Mesenchymal stem cell (in vitro differentiated cells and primary cell): ENCODE results near the gene SERGEF.

Source experiments
- DNase-seq: peaks from one replicate; pipeline ENCODE4 v3.0.0-alpha.2; 2013
- H2AFZ ChIP-seq: one replicate; pipeline ENCODE4 v1.6.1; 2013; ENCODE audit warnings: low read depth, mild to moderate bottlenecking, control low read depth, inconsistent platforms, low read length, moderate library complexity
- H2AK5ac ChIP-seq: 2 replicates; pipeline ENCODE4 v1.6.1; 2013; ENCODE audit warnings: low read length, moderate library complexity, mild to moderate bottlenecking, inconsistent platforms; ENCODE audit not compliant: severe bottlenecking
- H2BK120ac ChIP-seq: one replicate; pipeline ENCODE4 v1.6.1; 2013; ENCODE audit warnings: low read depth, mild to moderate bottlenecking, inconsistent platforms, low read length, moderate library complexity
- H2BK12ac ChIP-seq, 2 experiments: one replicate each; pipeline ENCODE4 v1.6.1; 2013; ENCODE audit warnings: inconsistent platforms in 2 of 2, low read length in 2 of 2, mild to moderate bottlenecking in 2 of 2, moderate library complexity in 2 of 2, control low read depth in 1 of 2
- H2BK15ac ChIP-seq: one replicate; pipeline ENCODE4 v1.6.1; 2013; ENCODE audit warnings: mild to moderate bottlenecking, low read depth, inconsistent platforms; ENCODE audit not compliant: poor library complexity, severe bottlenecking
- H2BK5ac ChIP-seq: 2 replicates; pipeline ENCODE4 v1.6.1; 2013; ENCODE audit warnings: low read depth, mild to moderate bottlenecking, low read length, control low read depth, inconsistent platforms; ENCODE audit not compliant: poor library complexity, severe bottlenecking
- H3K14ac ChIP-seq, 2 experiments: one replicate each; pipeline ENCODE4 v1.6.1; 2013; ENCODE audit warnings: inconsistent platforms in 2 of 2, low read length in 2 of 2, control low read depth in 1 of 2, mild to moderate bottlenecking in 1 of 2, moderate library complexity in 1 of 2
- H3K18ac ChIP-seq, 2 experiments: one replicate each; pipeline ENCODE4 v1.6.1; 2013; ENCODE audit warnings: inconsistent platforms in 2 of 2, low read length in 2 of 2, control low read depth in 1 of 2, low read depth in 1 of 2, mild to moderate bottlenecking in 1 of 2
- H3K23ac ChIP-seq, 2 experiments: one replicate each; pipeline ENCODE4 v1.6.1; 2013; ENCODE audit warnings: inconsistent platforms in 2 of 2, low read length in 2 of 2, mild to moderate bottlenecking in 2 of 2, moderate library complexity in 2 of 2, control low read depth in 1 of 2
- H3K27ac ChIP-seq: 2 replicates; pipeline ENCODE4 v1.5.1; 2013; ENCODE audit warnings: mild to moderate bottlenecking, moderate library complexity, low read length, control low read depth, inconsistent platforms; ENCODE audit not compliant: poor library complexity, severe bottlenecking
- H3K27me3 ChIP-seq, 2 experiments: 2 replicates each; pipeline versions ENCODE4 v1.6.1 to v1.7.0; 2013; ENCODE audit warnings: low read length in 2 of 2, mild to moderate bottlenecking in 2 of 2, moderate library complexity in 2 of 2, control low read depth in 1 of 2, inconsistent platforms in 1 of 2; ENCODE audit not compliant: control insufficient read depth in 1 of 2, insufficient read depth in 1 of 2
- H3K36me3 ChIP-seq, 2 experiments: 2 replicates each; pipeline versions ENCODE4 v1.6.1 to v1.7.0; 2013; ENCODE audit warnings: low read length in 2 of 2, control low read depth in 1 of 2, inconsistent platforms in 1 of 2, low read depth in 1 of 2, mild to moderate bottlenecking in 1 of 2; ENCODE audit not compliant: insufficient read depth in 2 of 2, control insufficient read depth in 1 of 2
- H3K4ac ChIP-seq, 2 experiments: one replicate each; pipeline ENCODE4 v1.6.1; 2013; ENCODE audit warnings: inconsistent platforms in 2 of 2, low read length in 2 of 2, mild to moderate bottlenecking in 2 of 2, moderate library complexity in 2 of 2, control low read depth in 1 of 2, low read depth in 1 of 2
- H3K4me1 ChIP-seq: 2 replicates; pipeline ENCODE4 v1.6.1; 2013; ENCODE audit warnings: low read depth, low read length, control low read depth; ENCODE audit not compliant: control insufficient read depth, insufficient read depth
- H3K4me2 ChIP-seq: 2 replicates; pipeline ENCODE4 v1.6.1; 2013; ENCODE audit warnings: low read length, mild to moderate bottlenecking, inconsistent platforms; ENCODE audit not compliant: poor library complexity, severe bottlenecking
- H3K4me3 ChIP-seq, 2 experiments: 2 replicates each; pipeline versions ENCODE4 v1.5.1 to v1.7.0; 2013; ENCODE audit warnings: low read length in 2 of 2, mild to moderate bottlenecking in 2 of 2, control low read depth in 1 of 2, low read depth in 1 of 2; ENCODE audit not compliant: insufficient read depth in 1 of 2
- H3K79me1 ChIP-seq: replicated peaks from 2 replicates; pipeline ENCODE4 v1.6.1; 2013; ENCODE audit warnings: mild to moderate bottlenecking, control low read depth, low read length, inconsistent platforms; ENCODE audit not compliant: poor library complexity, severe bottlenecking
- H3K9ac ChIP-seq: 2 replicates; pipeline ENCODE4 v1.7.0; 2013; ENCODE audit warnings: mild to moderate bottlenecking, low read length, moderate library complexity
- H3K9me3 ChIP-seq: 2 replicates; pipeline ENCODE4 v1.7.0; 2013; ENCODE audit warnings: mild to moderate bottlenecking, low read length; ENCODE audit not compliant: control insufficient read depth
- H4K8ac ChIP-seq: one replicate; pipeline ENCODE4 v1.6.1; 2013; ENCODE audit warnings: inconsistent platforms, mild to moderate bottlenecking, low read length, moderate library complexity
- H4K91ac ChIP-seq: one replicate; pipeline ENCODE4 v1.6.1; 2013; ENCODE audit warnings: mild to moderate bottlenecking, low read length, inconsistent platforms
- WGBS: methylation state at CpG from one replicate; pipeline ENCODE4 v1.1.7; 2013; ENCODE audit warnings: mixed read lengths; 5-methylcytosine and 5-hydroxymethylcytosine counted together

SERGEF gene

DNA sequence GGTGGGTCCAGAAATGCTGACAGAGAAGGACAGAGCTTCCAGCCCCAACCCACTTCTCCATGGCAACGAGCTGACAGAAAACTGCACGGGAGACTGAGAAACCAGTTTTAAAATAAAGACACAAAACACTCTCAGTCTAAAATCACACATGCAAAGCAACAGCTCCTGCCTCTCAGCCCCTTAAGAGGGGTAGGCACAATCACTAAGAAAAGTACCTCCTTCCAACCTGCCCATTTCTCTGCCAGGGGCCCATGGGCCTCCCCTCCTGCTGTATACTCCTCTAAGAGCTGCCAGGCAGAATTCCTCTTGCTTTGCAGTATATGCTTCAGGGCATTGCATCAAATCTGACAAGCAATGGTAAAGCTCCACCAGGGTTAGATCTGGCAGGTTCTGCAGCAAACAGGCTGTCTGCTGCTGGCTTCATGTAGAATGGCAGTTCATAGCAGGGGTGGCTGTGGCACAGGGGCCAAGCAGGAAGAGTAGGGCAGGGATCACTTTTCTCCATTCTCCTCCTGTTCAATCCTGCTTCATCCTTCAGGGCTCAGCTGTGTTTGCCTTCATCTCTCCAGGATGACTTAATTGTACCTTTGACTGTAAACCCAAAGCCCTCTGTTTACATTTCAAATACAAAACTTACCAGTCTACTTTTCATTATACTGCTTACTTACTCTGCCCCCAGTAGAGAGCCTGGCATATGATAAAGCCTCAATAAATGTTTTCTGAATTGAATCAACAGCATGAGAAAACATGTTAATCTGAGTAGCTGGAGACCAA lies 200.6 kb downstream of the SERGEF start:
- no peak overlapping the region for H3K27ac ChIP-seq
- no peaks in the 10 kb centered on the region for H3K9me3 ChIP-seq
- no peak overlapping the region for H2BK120ac ChIP-seq
- H2BK15ac ChIP-seq, result no peak overlapping the region
- peaks cover 2% of the 10 kb centered on the region for H3K4me1 ChIP-seq
- no peaks in the 10 kb centered on the region for H3K79me1 ChIP-seq
- H3K18ac ChIP-seq, result no peak overlapping the region
- no peak overlapping the region for H3K4me3 ChIP-seq
- H3K4me2 ChIP-seq, result no peak overlapping the region
- H2AK5ac ChIP-seq, result no peak overlapping the region
- no peak overlapping the region for H3K23ac ChIP-seq
- H2BK12ac ChIP-seq, result no peak overlapping the region
- no peak for DNase-seq
- H3K4ac ChIP-seq, result no peak overlapping the region
- peak overlapping the region in 1 of 2 experiments; percentile 51 for H3K14ac ChIP-seq
- no peaks in the 10 kb centered on the region for H3K27me3 ChIP-seq
- H2AFZ ChIP-seq, result no peak overlapping the region
- H3K9ac ChIP-seq, result no peak overlapping the region
- WGBS, result 66% methylated on average over 2 of the region's 2 CpGs
- peaks cover 0 to 3% of the 10 kb centered on the region in 2 experiments for H3K36me3 ChIP-seq
- H4K8ac ChIP-seq, result no peak overlapping the region
- H4K91ac ChIP-seq, result no peak overlapping the region
- H2BK5ac ChIP-seq, result no peak overlapping the region

DNA sequence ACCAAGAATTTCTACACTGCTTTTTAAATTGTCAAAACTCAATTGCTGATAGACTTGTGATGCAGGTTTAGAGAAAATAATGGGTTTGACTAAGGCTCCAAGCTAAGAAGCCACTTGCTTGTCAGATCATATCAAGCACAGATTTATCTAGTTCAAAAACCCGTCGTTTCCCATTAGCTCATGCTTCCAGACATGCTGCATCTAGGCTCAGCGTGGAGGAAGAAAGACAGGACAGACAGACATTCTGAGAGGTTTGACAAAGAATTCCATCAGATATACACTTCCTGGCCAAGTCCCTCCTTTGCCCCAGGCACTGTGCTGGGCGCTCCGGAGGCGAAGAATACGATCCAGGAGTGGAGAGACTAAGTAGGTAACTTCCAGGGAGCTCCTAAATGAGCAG lies 201.5 kb downstream of the SERGEF start:
- no peaks in the 10 kb centered on the region for H3K27me3 ChIP-seq
- H3K14ac ChIP-seq, result no peak overlapping the region
- no peak overlapping the region for H3K18ac ChIP-seq
- H4K8ac ChIP-seq, result no peak overlapping the region
- no peak overlapping the region for H2AFZ ChIP-seq
- H3K4me3 ChIP-seq, result no peak overlapping the region
- H3K9me3 ChIP-seq, result no peaks in the 10 kb centered on the region
- WGBS, result 94% methylated on average over 7 of the region's 7 CpGs
- H4K91ac ChIP-seq, result no peak overlapping the region
- H3K36me3 ChIP-seq, result peaks cover 0 to 3% of the 10 kb centered on the region in 2 experiments
- no peak overlapping the region for H3K23ac ChIP-seq
- no peak overlapping the region for H2BK120ac ChIP-seq
- H3K4ac ChIP-seq, result no peak overlapping the region
- no peak overlapping the region for H2BK12ac ChIP-seq
- H3K79me1 ChIP-seq, result no peaks in the 10 kb centered on the region
- no peak overlapping the region for H3K4me2 ChIP-seq
- no peak overlapping the region for H3K9ac ChIP-seq
- no peak overlapping the region for H2BK5ac ChIP-seq
- no peak overlapping the region for H3K27ac ChIP-seq
- H2AK5ac ChIP-seq, result no peak overlapping the region
- no peaks in the 10 kb centered on the region for H3K4me1 ChIP-seq
- no peak overlapping the region for H2BK15ac ChIP-seq
- no peak for DNase-seq

- H4K91ac ChIP-seq, result no peak overlapping the region
- no peak overlapping the region for H3K27ac ChIP-seq
- DNase-seq, result no peak
- H2BK5ac ChIP-seq, result no peak overlapping the region
- no peak overlapping the region for H3K23ac ChIP-seq
- H3K9ac ChIP-seq, result no peak overlapping the region
- no peaks in the 10 kb centered on the region for H3K79me1 ChIP-seq
- WGBS, result 81% methylated on average over 3 of the region's 3 CpGs
- no peak overlapping the region for H4K8ac ChIP-seq
- no peaks in the 10 kb centered on the region for H3K9me3 ChIP-seq
- H3K36me3 ChIP-seq, result peaks cover 0 to 3% of the 10 kb centered on the region in 2 experiments
- H2BK120ac ChIP-seq, result no peak overlapping the region
- H3K14ac ChIP-seq, result no peak overlapping the region
- H2BK15ac ChIP-seq, result no peak overlapping the region
- no peak overlapping the region for H3K4ac ChIP-seq
- H2AK5ac ChIP-seq, result no peak overlapping the region
- no peaks in the 10 kb centered on the region for H3K4me1 ChIP-seq
- H3K18ac ChIP-seq, result no peak overlapping the region
- no peak overlapping the region for H3K4me2 ChIP-seq
- no peak overlapping the region for H2BK12ac ChIP-seq
- no peaks in the 10 kb centered on the region for H3K27me3 ChIP-seq
- H3K4me3 ChIP-seq, result no peak overlapping the region
- no peak overlapping the region for H2AFZ ChIP-seq
Observed at GRCh38 chr11:17810746-17811145, 202.1 kb downstream of the SERGEF start.

DNA sequence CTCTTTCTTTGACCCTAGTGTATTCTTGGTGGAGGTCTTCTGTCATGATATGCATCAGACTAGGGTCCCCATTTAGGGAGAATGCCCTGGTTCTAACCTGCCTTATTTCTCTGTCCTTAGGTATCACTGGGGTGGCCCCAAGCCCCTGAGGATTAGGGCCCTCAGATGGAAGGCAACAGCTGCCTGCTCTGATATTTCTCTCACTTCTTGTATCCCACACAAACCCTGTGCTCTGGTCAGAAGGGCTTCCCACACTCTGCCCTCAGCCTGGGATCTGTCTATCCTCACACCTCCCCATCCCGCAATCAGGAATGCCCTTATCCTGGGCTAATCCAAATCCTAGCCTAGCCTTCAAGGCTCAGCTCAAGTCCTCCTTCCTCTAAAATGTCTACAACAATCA lies 202.8 kb downstream of the SERGEF start:
- Histone ChIP-seq H3K4ac (no peak overlapping the region), H3K14ac (no peak overlapping the region), H3K9ac (no peak overlapping the region), H3K79me1 (no peaks in the 10 kb centered on the region), H3K27me3 (no peaks in the 10 kb centered on the region), H3K4me2 (no peak overlapping the region), H2AK5ac (no peak overlapping the region), H3K18ac (no peak overlapping the region), H4K8ac (no peak overlapping the region), H3K23ac (no peak overlapping the region), H3K36me3 (peaks cover 0 to 3% of the 10 kb centered on the region in 2 experiments), H2AFZ (no peak overlapping the region), H2BK15ac (no peak overlapping the region), H3K9me3 (no peaks in the 10 kb centered on the region), H3K4me1 (no peaks in the 10 kb centered on the region), H2BK5ac (no peak overlapping the region), H4K91ac (no peak overlapping the region), H2BK12ac (no peak overlapping the region), H2BK120ac (no peak overlapping the region), H3K4me3 (no peak overlapping the region), H3K27ac (no peak overlapping the region)
- DNase-seq, result no peak
- 98% methylated on average over 1 of the region's 1 CpG for WGBS
